AG08396 (cell line): ENCODE measurements around the gene DERL2.

ENCODE experiments used
- DNase-seq: peaks from one replicate; pipeline ENCODE4 v3.0.0; 2012; ENCODE audit warnings: low spot score, mixed read lengths

DERL2 gene

DNA sequence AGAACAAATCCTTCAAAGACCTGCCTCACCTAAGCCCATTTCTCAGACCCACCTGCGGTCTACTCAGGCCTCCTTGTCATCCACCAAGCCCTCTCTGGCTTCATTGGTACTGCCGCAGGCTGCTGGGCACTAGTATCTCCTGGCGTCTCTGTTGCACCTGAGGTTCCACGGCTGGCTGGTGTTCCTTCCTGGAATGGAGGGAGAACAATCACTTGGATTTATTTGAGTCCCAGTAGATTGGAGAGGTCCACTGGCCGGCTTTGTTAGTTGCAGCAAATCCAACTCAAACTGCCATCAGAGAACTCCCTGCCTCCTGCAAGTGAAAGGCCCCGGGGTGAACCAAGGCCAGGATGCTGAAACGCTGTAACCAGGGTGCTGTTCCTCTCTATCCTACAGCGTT lies 15.7 kb upstream of the DERL2 start:
- no peak for DNase-seq

DNA sequence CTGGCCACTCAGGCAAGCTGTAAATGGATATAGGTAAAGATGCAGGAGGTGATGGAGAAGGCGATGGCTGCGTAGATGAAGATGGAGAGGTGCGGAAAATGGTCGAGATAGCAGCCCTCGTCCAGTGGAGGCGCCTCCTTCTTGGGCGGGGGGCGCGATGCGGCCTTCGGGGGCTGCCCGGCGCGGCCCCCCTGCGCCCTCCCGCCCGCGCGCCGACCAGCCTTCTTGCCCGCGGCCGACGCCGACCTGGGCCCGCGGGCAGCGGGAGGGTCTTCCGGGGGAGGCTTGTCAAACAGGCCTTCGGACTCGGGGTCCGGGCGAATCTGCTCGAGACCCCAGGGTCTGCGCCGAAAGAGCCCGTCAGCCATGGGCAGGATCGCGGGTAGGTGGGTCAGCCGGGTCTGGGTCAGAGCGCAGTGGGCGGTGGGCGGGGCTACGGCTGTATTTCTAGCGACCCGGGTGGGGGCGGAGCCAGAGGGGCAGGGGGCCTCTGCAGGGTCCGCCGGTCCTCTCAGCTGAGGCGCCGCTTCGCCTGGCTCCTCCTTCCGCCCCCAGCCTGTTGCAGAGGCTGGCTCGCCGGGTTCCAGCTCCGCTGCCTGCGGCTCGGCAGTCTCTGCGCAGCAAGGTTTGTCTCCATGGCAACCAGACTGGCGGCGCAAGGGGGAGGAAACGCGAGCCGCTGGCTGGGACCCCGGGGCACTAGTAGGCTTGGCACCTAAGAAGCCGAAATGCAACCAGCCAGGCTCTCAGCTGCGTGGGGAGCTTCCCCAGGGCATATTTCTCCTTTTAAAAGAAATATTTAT lies 14.8 kb upstream of the DERL2 start:
- DNase-seq, result peak; percentile 93

- DNase-seq, result peak; percentile 13
Measured at GRCh38 chr17:5500247-5500588, 14.2 kb upstream of the DERL2 start.

- DNase-seq, result peak; percentile 30
Measured at GRCh38 chr17:5499476-5500231, 13.7 kb upstream of the DERL2 start.

GRCh38 chr17:5492970-5493369 lies 7.0 kb upstream of the DERL2 start:
- no peak for DNase-seq

GRCh38 chr17:5488752-5489151 lies 2.8 kb upstream of the DERL2 start:
- no peak for DNase-seq

GRCh38 chr17:5486206-5487124 lies 487 bp upstream of the DERL2 start, which contains the start of gene MIS12:
Gene MIS12, plus strand, starts transcription at chr17:5486566. Its CDS starts 2,297 bp downstream, at chr17:5488863.
- DNase-seq, result peak; percentile 98

- no peak for DNase-seq
Measured at GRCh38 chr17:5481451-5481850, 4.5 kb downstream of the DERL2 start.

DNA sequence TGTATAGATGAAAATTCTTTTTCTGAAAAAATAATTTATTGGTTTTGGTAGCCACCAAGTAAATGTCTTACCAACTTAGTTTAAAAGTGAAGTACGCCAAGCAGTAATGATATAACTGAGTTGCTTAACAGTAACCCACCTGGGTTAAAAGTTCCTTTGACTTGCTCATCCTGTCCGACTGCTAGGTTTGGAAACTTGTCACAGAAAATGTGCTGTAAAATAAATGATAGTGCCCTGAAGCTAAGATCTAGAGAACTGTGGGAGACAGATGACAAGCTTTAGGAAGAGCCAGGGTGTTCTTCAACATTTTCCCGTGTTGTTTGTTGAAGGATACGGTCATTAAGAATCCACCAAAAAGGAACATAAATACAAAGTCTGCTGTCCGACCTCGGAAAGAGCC lies 5.0 kb downstream of the DERL2 start:
- no peak for DNase-seq

DNA sequence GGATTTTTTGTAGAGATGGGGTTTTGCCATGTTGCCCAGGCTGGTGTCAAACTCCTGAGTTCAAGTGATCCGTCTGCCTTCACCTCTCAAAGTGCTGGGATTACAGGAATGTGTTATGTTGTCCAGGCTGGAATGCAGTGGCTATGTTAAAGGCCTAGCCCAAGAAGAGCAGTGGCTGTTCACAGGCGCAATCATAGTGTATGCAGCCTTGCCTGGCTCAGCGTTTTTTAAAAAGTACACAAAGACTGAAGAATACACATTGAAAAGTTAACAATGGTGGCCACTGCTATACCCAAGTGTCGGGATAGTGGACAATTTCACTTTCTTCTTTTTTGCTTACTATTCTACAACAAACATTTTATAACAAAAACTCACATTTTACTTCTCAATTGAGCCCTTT lies 7.0 kb downstream of the DERL2 start:
- DNase-seq, result no peak

DNA sequence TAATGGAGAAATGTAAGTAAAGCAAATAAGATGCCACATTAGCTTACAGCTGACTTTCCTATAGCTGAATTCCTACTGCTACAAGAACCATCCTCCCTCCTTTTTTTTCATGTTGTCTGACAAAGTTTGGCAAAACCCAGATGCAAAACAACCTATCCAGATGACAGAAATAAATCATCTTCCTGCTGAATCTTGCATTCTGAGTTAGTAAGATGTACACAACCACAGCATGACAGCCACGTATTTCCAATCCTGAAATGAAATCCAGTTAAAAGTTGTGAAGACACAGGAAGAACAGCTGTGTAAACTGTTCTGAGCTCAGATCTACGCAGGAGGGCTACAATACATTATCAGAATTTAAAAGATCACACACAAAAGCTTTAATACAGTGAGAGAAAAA lies 12.1 kb downstream of the DERL2 start:
- DNase-seq, result no peak

GRCh38 chr17:5472511-5472910 lies 13.5 kb downstream of the DERL2 start:
- no peak for DNase-seq

DNA sequence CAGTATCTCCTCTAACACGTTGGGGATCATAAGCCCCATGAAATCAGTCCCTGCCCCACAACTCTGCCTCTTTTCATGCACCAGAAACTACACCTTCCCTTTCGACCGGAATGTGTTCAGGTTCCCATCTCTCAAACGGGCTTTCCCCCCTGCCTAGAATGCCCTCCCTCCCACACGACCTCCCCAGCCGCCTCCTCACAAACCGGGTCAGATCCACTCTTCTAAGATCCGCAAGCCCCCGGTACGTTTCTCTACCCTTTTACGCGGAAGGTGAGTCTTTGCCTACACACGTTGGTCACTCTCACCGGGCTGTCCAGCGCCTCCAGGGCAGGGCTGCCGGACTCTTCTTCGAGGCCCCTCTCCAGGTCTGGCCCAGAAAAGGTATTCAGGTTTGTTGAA lies 17.9 kb downstream of the DERL2 start:
- DNase-seq, result peak; percentile 20

DNA sequence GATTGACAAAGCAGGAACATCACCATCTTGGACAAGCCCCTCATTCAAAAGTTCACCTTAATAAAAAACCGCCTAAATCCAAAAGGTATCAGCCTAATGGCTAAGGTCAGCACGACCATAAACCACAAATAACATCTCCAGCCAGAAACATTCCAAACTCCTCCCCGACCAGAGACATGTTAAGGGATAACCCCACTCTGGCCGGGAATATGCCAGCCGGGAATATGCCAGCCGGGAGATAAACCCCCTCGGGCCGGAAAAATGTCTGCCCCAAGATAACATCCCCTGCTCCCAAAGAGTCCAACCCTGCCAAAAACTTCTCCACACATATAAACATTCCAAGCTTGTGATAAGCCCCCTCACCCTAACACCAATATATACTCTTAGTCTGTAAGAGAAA lies 18.6 kb downstream of the DERL2 start:
- no peak for DNase-seq

GRCh38 chr17:5466295-5466694 lies 19.7 kb downstream of the DERL2 start:
- no peak for DNase-seq

DNA sequence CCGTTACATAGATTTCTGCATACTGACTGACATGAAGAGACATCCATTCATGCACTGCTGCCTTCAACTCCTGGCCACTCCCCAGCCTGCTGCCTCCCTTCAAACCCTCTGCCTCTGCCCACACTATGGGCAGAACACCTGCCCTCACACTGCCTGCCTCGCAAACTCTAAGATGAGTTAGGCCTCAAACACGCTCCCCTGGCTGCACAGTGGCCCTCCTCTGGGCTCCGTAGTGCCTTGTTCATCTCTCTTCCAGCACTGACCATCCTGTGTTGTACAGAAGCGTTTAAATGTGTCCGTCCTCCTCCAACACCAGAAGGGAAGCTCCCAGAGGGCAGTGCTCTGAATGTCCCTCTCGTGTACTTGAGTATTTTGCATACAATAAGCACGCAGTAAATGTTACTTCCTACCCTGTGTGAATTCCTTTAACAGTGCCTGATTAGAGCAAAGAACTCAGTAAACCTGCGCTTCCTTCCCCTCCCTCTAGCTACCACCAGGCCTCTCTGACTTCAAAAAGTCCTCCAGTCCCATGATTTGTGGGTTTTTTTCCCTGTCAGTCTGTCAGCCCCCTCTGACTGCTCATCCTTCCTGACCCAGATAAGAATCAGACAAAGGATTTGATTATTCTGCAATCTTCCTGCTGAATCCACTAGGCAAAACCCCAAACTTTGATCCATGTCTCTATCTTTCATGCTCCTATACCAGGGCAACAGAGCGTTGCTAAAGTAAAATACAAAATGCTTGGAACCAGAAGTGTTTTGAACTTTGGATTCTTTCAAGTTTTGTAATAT lies 21.1 kb downstream of the DERL2 start:
- DNase-seq, result no peak

GRCh38 chr17:5446786-5447185 lies 39.2 kb downstream of the DERL2 start:
- no peak for DNase-seq

DNA sequence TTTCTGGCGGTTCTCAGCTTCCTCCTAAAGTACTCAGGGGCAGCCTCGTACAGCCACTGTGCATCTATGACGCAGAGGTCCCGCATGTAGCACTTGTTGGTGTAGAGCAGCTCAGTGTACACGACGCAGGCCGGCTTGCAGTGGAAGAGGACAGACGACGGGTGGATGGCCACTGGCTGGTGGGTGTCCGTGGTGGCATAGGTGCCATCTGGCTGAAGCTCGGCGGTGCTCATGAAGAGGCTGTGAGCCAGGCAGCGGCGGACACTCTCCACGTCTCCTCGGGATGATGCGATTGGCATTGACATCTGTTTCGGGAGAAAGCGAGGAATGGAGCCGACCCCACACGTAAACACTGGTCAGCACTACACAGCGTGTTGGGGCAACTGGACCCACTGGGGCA lies 41.8 kb downstream of the DERL2 start:
- no peak for DNase-seq

- no peak for DNase-seq
Measured at GRCh38 chr17:5443728-5444127, 42.2 kb downstream of the DERL2 start.

DNA sequence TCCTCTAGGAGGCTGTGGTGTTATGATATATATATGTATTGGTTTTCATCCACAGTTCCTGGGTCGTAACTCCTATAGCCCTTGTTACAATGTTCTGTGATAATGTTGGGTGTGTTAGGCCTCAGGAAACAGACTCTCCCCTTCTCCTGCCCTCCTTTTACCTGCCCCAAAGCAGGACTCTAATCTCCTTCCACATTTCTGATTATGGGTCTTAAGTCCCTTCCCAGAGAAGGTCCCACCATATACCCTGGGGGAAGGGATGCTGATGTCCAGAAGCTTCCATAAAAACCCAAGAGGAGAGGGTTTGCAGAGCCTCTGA lies 46.6 kb downstream of the DERL2 start:
- DNase-seq, result no peak

- DNase-seq, result peak; percentile 96
Measured at GRCh38 chr17:5438716-5439445, 47.1 kb downstream of the DERL2 start, which contains the start of gene C1QBP. Gene C1QBP, minus strand, starts transcription at chr17:5439155. Its CDS starts 82 bp downstream, at chr17:5439073.
